Erythroblast (primary cell): ENCODE data around the gene CLGN.

ENCODE experiments used
- GATA1 ChIP-seq: IDR thresholded peaks from 2 replicates; pipeline ENCODE4 v1.6.1; 2011; ENCODE audit warnings: low read depth, mild to moderate bottlenecking, control low read depth, low read length, moderate library complexity
- POLR2A ChIP-seq: IDR thresholded peaks from 2 replicates; pipeline ENCODE4 v1.6.1; 2011; ENCODE audit warnings: mild to moderate bottlenecking, low read length

DNA sequence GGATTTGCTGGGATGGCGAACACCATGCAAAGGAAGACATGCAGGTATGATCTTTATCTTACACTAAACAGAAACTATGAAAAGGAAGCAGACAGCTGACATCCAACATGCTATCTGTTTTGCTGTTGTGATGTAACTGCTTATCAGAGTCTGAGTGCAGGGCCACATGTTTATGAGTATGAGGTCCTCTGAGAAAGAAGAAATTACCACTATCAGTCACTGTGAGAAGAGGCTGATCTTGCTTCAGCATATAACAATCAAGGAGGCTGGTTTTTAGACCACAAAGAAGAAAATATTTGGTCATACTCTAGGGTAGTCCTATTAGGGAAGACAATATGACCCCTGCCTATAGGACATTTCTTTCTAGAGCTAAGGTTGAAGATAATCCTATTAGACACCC is 18.5 kb downstream of the CLGN start:
- TF ChIP-seq POLR2A, result no peak
- no peak for TF ChIP-seq GATA1
